ENCODE data around the gene NR2C1. TPM values are rescaled to one million over a fixed set of nuclear protein-coding genes. Genes with fewer than 3 reads are reported as not detected.

Gene NR2C1
- total RNA-seq, 1 experiment from 2014 or later = 33.7 TPM

DNA sequence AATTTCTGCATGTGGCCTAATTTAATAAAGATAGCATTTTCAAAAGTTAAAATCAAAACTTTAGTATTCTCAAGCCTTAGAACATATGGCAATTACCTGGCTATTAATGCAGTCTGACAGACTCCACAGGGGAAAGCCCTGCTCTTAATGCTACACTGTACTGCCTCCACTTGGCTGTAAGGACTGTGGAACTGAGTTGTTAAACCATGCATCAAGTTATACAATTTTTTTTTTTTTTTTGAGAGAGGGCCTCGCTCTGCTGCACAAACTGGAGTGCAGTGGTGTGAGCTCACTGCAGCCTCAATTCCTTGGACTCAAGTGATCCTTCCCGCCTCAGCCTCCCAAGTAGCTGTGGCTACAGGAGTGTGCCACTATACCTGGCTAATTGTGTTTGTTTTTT, 50.9 kb downstream of the NR2C1 start:
- CTCF ChIA-PET = no interaction called here
- TF ChIP-seq, protein P1, sequence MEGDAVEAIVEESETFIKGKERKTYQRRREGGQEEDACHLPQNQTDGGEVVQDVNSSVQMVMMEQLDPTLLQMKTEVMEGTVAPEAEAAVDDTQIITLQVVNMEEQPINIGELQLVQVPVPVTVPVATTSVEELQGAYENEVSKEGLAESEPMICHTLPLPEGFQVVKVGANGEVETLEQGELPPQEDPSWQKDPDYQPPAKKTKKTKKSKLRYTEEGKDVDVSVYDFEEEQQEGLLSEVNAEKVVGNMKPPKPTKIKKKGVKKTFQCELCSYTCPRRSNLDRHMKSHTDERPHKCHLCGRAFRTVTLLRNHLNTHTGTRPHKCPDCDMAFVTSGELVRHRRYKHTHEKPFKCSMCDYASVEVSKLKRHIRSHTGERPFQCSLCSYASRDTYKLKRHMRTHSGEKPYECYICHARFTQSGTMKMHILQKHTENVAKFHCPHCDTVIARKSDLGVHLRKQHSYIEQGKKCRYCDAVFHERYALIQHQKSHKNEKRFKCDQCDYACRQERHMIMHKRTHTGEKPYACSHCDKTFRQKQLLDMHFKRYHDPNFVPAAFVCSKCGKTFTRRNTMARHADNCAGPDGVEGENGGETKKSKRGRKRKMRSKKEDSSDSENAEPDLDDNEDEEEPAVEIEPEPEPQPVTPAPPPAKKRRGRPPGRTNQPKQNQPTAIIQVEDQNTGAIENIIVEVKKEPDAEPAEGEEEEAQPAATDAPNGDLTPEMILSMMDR (IDR thresholded peaks at IDR 0.05 in 2 of 3, conservative IDR thresholded peaks at IDR 0.05 in 1 of 3; ENCODE audit: borderline replicate concordance in 1 of 3, insufficient read depth in 1 of 3, low read depth in 2 of 3, low read length in 2 of 3) = no peak
- TF ChIP-seq JUND (IDR thresholded peaks at IDR 0.05) (no peak), POLR2A (IDR thresholded peaks at IDR 0.05; ENCODE audit: borderline replicate concordance, extremely low read depth, insufficient read depth, insufficient read length) (no peak), YY1 (IDR thresholded peaks at IDR 0.05; ENCODE audit: extremely low read depth, insufficient replicate concordance, low read depth, low read length) (no peak), CBX3 (IDR thresholded peaks at IDR 0.05; ENCODE audit: low read depth) (no peak), ZFX (IDR thresholded peaks at IDR 0.05) (no peak), EZH2 (IDR thresholded peaks at IDR 0.05) (no peak), TCF7L2 (IDR thresholded peaks at IDR 0.05; ENCODE audit: borderline replicate concordance, extremely low read depth, insufficient read depth, insufficient read length) (no peak)
- TF ChIP-seq, protein P2, sequence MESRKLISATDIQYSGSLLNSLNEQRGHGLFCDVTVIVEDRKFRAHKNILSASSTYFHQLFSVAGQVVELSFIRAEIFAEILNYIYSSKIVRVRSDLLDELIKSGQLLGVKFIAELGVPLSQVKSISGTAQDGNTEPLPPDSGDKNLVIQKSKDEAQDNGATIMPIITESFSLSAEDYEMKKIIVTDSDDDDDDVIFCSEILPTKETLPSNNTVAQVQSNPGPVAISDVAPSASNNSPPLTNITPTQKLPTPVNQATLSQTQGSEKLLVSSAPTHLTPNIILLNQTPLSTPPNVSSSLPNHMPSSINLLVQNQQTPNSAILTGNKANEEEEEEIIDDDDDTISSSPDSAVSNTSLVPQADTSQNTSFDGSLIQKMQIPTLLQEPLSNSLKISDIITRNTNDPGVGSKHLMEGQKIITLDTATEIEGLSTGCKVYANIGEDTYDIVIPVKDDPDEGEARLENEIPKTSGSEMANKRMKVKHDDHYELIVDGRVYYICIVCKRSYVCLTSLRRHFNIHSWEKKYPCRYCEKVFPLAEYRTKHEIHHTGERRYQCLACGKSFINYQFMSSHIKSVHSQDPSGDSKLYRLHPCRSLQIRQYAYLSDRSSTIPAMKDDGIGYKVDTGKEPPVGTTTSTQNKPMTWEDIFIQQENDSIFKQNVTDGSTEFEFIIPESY (IDR thresholded peaks at IDR 0.05; ENCODE audit: extremely low read depth, insufficient replicate concordance, low read length) = no peak
- TF ChIP-seq, protein P3, sequence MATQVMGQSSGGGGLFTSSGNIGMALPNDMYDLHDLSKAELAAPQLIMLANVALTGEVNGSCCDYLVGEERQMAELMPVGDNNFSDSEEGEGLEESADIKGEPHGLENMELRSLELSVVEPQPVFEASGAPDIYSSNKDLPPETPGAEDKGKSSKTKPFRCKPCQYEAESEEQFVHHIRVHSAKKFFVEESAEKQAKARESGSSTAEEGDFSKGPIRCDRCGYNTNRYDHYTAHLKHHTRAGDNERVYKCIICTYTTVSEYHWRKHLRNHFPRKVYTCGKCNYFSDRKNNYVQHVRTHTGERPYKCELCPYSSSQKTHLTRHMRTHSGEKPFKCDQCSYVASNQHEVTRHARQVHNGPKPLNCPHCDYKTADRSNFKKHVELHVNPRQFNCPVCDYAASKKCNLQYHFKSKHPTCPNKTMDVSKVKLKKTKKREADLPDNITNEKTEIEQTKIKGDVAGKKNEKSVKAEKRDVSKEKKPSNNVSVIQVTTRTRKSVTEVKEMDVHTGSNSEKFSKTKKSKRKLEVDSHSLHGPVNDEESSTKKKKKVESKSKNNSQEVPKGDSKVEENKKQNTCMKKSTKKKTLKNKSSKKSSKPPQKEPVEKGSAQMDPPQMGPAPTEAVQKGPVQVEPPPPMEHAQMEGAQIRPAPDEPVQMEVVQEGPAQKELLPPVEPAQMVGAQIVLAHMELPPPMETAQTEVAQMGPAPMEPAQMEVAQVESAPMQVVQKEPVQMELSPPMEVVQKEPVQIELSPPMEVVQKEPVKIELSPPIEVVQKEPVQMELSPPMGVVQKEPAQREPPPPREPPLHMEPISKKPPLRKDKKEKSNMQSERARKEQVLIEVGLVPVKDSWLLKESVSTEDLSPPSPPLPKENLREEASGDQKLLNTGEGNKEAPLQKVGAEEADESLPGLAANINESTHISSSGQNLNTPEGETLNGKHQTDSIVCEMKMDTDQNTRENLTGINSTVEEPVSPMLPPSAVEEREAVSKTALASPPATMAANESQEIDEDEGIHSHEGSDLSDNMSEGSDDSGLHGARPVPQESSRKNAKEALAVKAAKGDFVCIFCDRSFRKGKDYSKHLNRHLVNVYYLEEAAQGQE (IDR thresholded peaks at IDR 0.05; ENCODE audit: low read depth) = no peak
- H3K36me3 ChIP-seq (ENCODE audit: control insufficient read depth in 1 of 2, insufficient read depth in 2 of 2, low read length in 2 of 2) = peaks cover 3% of the 10 kb centered on the region in 2 experiments; a peak in 2 of 4 replicates
- no peak overlapping the region for H3K4me3 ChIP-seq (replicated peaks in 1 of 2; ENCODE audit: low read depth in 1 of 2, low read length in 2 of 2)
- no peaks in the 10 kb centered on the region for H3K79me2 ChIP-seq (ENCODE audit: insufficient read depth, low read length)
- H2AFZ ChIP-seq (ENCODE audit: low read depth, low read length, poor library complexity, severe bottlenecking) = no peak overlapping the region
- no peaks in the 10 kb centered on the region for H3K27me3 ChIP-seq (ENCODE audit: insufficient read depth, low read length)
- POLR2A ChIA-PET = no interaction called here
- DNase-seq (ENCODE audit: low read depth, low spot score) (no peak), ATAC-seq (no peak)
- no peak overlapping the region for H3K9ac ChIP-seq (ENCODE audit: low read length)
- no peaks in the 10 kb centered on the region for H3K9me3 ChIP-seq (ENCODE audit: control insufficient read depth in 1 of 2, insufficient read depth in 1 of 2, low read depth in 1 of 2, low read length in 2 of 2)
- no TSS peak for BruUV-seq (replicated peaks)
- H3K4me2 ChIP-seq (ENCODE audit: low read length) = no peak overlapping the region
- intact Hi-C loops (cut with micrococcal nuclease) = no loop called here
- no peak overlapping the region for H3K27ac ChIP-seq (ENCODE audit: low read depth, low read length)
- H3K4me1 ChIP-seq (ENCODE audit: control insufficient read depth in 1 of 2, insufficient read depth in 2 of 2, low read length in 2 of 2) = peaks cover 4 to 15% of the 10 kb centered on the region in 2 experiments; a peak in 3 of 4 replicates
- H3K9me2 ChIP-seq (ENCODE audit: insufficient read depth) = no peaks in the 10 kb centered on the region
- H4K20me1 ChIP-seq (ENCODE audit: insufficient read depth) = no peaks in the 10 kb centered on the region
- RAD21 ChIA-PET (ENCODE audit: low non-redundant PET in 1 of 2, low total read pairs in 2 of 2, uncharacterized antibody in 2 of 2, unreplicated experiment in 2 of 2) = no interaction called here
